ENCODE results near the gene ZNF512B.

- no peak for TF ChIP-seq POLR2A (IDR thresholded peaks at IDR 0.05)
- TF ChIP-seq, protein P1, sequence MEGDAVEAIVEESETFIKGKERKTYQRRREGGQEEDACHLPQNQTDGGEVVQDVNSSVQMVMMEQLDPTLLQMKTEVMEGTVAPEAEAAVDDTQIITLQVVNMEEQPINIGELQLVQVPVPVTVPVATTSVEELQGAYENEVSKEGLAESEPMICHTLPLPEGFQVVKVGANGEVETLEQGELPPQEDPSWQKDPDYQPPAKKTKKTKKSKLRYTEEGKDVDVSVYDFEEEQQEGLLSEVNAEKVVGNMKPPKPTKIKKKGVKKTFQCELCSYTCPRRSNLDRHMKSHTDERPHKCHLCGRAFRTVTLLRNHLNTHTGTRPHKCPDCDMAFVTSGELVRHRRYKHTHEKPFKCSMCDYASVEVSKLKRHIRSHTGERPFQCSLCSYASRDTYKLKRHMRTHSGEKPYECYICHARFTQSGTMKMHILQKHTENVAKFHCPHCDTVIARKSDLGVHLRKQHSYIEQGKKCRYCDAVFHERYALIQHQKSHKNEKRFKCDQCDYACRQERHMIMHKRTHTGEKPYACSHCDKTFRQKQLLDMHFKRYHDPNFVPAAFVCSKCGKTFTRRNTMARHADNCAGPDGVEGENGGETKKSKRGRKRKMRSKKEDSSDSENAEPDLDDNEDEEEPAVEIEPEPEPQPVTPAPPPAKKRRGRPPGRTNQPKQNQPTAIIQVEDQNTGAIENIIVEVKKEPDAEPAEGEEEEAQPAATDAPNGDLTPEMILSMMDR (IDR thresholded peaks at IDR 0.05): no peak
These were observed 22.6 kb downstream of the ZNF512B start for GRCh38 chr20:63946986-63947637.

Data from ovary (tissue), 3 donors.